B cell (primary cell): Measurements from ENCODE around the gene AUP1.

Experiments used
- EZH2 ChIP-seq: IDR thresholded peaks from 2 replicates; pipeline ENCODE4 v1.6.1; 2012; ENCODE audit warnings: borderline replicate concordance, low read depth, mild to moderate bottlenecking, moderate library complexity, low read length; ENCODE audit not compliant: insufficient read depth, poor library complexity, severe bottlenecking
- TF ChIP-seq, protein P1 (sequence below): fragments of 200-600 bp; IDR thresholded peaks from one replicate; pipeline ENCODE4 v1.8.0; 2022; ENCODE audit warnings: antibody characterized with exemption, mild to moderate bottlenecking

DNA sequence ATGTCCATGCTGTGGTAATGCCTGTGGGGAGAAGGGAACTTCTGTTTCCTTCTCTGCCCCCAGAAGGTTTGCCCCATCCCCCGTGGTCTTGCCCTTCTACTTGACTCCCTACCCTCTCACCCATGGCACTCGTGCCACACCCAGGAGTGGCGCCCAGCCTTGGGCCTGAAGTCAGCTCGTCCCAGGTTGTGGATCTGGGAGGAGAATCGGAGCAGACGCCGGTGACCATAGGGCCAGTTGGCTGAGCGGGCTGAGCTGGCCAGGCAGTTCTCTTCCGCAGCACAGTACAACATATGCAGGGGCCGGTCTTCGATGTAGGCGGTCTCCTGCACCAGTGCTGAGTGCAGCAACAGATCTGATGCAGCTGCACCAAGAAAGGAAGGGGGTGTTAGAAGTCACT lies 4.9 kb upstream of the AUP1 start:
- TF ChIP-seq, protein P1, sequence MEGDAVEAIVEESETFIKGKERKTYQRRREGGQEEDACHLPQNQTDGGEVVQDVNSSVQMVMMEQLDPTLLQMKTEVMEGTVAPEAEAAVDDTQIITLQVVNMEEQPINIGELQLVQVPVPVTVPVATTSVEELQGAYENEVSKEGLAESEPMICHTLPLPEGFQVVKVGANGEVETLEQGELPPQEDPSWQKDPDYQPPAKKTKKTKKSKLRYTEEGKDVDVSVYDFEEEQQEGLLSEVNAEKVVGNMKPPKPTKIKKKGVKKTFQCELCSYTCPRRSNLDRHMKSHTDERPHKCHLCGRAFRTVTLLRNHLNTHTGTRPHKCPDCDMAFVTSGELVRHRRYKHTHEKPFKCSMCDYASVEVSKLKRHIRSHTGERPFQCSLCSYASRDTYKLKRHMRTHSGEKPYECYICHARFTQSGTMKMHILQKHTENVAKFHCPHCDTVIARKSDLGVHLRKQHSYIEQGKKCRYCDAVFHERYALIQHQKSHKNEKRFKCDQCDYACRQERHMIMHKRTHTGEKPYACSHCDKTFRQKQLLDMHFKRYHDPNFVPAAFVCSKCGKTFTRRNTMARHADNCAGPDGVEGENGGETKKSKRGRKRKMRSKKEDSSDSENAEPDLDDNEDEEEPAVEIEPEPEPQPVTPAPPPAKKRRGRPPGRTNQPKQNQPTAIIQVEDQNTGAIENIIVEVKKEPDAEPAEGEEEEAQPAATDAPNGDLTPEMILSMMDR, result no peak
- no peak for TF ChIP-seq EZH2
